Gastroesophageal sphincter (tissue), 3 donors: ENCODE results near the gene OR7D4.

Source experiments
- EP300 ChIP-seq: sonication (generic); formaldehyde crosslinking; IDR thresholded peaks from one replicate; pipeline ENCODE4 v1.6.1; 2017; ENCODE audit warnings: antibody characterized with exemption, mild to moderate bottlenecking
- POLR2A ChIP-seq, 2 donors: fragments of 450-650 bp; IDR thresholded peaks; one replicate each; pipeline ENCODE4 v1.6.1; 2017; ENCODE audit warnings: antibody characterized with exemption in 2 of 2, mild to moderate bottlenecking in 2 of 2, moderate library complexity in 1 of 2
- POLR2AphosphoS5 ChIP-seq: sonication (generic); formaldehyde crosslinking; IDR thresholded peaks from one replicate; pipeline ENCODE4 v1.6.1; 2017; ENCODE audit warnings: antibody characterized with exemption
- TF ChIP-seq, protein P1 (sequence below), 4 experiments: fragments of 200-600 bp in 2 of 4; fragments of 450-650 bp in 2 of 4; sonication (generic) in 1 of 4; IDR thresholded peaks; one replicate each; pipeline ENCODE4 v1.5.1; 2017 to 2019; ENCODE audit warnings: antibody characterized with exemption in 4 of 4, mild to moderate bottlenecking in 2 of 4, moderate library complexity in 2 of 4

DNA sequence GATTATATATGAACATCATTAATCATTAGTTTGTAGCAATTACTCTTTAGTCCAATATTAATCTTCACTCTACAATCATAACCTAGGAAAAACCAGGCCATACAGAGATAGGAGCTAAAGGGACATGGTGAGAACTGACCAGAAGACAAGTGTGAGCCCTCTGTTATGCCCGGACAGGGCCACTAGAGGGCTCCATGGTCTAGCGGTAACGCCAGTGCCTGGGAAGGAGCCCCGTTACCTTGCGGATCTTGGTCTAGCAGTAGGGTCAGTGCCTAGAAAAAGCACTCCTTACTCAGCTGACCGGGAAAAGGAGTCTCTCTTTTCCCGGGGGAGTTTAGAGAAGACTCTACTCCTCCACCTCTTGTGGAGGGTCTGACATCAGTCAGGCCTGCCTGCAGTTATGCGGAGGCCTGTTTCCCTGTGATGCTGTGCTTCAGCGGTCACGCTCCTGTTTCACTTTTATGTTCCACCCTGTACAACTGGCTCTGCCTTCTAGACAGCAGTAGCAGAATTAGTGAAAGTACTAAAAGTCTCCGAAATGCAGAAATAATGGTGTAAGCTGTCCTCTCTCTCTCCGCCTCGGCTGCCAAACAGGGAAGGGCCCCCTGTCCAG is 13.8 kb downstream of the OR7D4 start:
- TF ChIP-seq, protein P1, sequence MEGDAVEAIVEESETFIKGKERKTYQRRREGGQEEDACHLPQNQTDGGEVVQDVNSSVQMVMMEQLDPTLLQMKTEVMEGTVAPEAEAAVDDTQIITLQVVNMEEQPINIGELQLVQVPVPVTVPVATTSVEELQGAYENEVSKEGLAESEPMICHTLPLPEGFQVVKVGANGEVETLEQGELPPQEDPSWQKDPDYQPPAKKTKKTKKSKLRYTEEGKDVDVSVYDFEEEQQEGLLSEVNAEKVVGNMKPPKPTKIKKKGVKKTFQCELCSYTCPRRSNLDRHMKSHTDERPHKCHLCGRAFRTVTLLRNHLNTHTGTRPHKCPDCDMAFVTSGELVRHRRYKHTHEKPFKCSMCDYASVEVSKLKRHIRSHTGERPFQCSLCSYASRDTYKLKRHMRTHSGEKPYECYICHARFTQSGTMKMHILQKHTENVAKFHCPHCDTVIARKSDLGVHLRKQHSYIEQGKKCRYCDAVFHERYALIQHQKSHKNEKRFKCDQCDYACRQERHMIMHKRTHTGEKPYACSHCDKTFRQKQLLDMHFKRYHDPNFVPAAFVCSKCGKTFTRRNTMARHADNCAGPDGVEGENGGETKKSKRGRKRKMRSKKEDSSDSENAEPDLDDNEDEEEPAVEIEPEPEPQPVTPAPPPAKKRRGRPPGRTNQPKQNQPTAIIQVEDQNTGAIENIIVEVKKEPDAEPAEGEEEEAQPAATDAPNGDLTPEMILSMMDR (IDR thresholded peaks at IDR 0.05): peak; percentile 71 to 90 (median 82)
- no peak for TF ChIP-seq EP300
- no peak for TF ChIP-seq POLR2A (IDR thresholded peaks at IDR 0.05)
- no peak for TF ChIP-seq POLR2AphosphoS5
